Right kidney (tissue), 1 donor: ENCODE results near the gene RAD51B.

ENCODE experiments used
- DNase-seq: peaks from one replicate; pipeline ENCODE4 v3.0.0-alpha.2; 2016

Gene RAD51B

DNA sequence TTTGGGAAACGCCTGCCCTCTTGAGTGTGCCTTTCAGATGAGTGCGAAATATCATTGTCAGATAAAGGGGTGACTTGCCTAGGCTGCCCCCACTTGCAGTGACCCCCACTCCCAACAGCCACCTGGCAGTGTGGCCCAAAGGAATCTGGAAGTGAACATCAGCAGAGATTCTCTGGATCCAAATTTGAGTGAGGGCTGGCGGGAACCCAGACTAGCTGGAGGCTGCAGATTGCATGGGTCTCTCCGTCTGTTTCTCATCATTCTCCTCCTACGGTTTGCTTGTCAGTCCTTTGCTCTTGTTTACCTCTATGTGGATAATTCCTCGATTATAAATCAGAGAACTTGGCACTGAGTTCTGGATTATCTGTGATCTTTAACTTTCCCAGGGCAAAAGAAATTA, 692.5 kb downstream of the RAD51B start:
- DNase-seq, result no peak

DNA sequence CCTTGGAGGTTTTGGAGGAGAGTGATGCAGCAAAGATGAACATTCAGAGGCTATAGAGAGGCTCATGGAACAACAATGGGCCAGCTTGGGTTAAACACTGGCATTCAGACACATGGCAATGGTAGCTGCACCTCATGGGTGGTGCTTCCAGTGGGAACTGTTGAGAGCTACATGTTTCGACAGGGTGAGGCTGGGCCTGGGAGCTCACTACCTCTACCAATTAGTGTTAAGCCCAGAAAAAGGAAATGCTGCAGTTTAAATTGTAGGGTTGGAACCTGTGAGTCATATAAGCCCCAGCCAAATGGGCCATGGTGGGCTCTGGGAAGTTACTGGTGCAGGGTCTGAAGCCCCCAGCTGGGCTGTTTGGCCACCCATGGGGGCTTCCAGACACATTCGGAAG, 693.6 kb downstream of the RAD51B start:
- no peak for DNase-seq

DNA sequence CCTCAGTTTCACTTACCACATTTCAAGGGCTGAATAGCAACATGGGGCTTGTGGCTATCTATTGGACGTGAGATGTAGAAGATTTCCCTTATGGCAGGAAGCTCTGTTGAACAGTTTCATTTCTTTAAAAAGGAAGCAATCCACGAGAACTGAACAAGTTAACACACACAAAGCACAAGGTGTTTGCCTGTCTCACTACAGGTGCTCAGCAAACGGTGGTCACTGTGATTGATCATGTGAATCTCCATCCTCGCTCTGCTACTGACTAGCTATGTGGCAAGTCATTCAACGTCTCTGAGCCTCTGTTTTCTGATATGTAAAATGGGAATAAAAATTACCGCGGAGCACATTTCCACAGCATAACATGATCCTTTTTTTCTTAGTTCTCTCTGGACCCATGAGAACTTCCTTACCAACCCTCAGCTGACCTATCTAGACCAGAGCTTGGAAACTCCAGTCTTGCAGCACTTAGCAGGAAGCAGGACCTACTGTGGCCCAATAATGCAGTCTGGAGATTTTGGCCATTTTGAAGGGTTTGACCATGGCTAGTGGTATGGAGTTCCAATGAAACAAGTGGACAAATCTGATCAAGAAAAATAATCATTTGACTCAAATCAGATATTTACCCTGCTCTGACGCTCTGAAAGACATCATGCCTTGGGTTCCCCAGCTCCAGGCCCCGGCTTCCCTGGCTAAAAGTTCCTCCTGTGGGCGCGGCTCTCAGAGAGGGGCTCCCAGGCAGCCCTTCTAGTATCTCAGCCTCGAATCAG, 694.4 kb downstream of the RAD51B start:
- no peak for DNase-seq

DNA sequence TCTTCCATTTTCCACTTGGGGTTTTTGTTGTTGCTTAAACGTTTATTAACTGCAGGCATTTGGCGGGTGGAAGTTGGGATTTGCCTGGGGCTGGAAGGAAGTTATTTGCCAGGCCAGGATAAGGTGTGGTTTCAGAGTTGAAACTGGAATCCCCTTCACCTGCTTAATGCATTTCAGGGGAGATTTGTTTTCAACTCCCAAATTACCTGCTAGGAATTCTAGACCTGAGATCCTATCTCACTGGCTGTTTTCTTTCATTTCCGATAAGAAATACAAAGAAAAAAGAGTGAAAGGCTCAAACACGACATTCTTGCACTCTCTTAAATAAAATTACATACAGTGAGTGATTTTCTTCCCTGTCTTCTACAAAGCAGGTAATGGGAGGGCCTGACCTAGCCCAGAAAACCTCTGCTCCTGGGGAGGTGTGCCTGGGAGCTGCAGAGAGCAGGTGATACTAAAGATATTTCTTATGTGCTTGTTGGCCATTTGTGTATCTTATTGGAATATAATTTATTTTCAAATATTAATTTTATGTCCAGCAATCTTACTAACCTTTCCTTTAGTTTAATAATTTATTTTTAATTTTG, 695.1 kb downstream of the RAD51B start:
- DNase-seq, result no peak

DNA sequence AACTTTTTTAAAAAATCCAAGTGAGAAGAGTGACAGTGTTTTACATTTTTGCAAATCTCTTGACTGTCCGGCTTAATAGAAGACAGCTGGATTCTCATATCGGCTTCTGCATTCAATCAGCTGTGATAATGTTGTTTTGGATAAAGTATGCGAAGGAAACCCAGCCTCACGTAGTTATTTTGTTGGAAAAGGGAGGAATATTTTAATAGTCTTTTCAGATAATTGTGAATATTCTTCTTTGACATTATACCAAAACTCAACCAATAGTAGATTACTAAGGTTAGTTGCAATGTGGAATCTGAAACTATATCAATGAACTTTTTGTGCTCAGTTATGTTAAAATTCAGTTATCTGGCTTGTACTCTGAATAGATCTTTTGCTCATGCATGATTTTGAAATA, 696.8 kb downstream of the RAD51B start:
- DNase-seq, result no peak

DNA sequence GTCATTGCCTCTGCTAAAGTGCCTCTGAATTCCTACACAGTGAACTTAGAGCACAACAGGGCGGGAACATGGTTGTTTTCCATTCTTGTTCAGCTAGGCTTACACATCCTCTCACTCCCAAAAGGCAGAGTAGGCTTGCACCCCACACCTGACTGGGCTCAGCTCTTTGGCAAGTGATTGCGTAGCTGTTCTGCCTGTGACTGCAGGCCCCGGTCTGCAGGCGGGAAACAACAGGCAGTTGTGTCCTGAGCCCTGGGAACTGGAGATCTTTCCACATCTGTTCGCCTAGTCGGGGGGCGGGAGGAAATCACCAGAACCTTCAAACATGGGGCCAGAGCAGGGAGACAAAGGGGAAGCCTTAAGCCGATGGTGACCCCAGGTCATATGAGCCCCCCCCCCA, 698.6 kb downstream of the RAD51B start:
- DNase-seq, result peak; percentile 42

DNA sequence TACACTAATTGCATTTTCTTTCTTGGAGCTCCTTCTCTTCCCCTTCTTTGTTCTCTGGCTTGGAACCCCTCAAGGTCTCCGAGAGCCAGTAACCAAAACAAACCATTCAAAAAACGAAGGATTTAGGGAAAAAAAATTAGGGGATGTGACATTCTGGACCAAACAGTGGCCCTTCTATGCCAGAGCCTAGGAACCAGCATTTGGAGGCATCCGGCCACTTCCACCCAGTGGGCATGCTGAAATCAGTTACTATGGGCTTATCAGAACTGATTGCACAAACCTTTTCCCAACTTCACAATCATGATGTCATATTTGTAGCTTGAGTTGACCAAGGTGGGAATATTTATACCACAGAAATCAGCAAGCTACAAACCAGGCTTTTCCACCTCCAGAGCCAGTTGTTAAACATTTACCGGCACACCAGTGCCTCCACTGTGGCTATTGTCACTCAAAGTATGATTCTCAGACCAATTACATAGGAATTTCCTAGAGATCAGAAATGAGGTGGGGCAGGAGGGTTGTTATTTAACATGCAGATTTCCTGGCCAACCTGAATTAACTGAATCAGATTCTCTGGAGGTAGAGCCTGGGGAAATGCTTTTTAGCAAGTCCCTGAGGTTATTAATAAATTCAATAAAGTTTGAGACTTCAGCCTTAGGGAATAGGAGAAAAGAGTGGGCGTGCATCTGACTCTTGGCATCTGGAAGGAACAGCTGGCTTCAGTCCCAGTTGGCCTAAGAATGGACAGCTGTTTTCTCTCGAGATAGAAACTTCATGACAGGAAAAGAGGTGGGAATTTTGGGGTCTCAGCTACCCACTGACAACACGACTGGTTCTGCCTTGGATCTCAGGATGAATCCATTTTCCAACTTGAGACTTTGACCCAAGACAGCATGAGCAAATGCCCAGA, 699.4 kb downstream of the RAD51B start:
- DNase-seq, result no peak

DNA sequence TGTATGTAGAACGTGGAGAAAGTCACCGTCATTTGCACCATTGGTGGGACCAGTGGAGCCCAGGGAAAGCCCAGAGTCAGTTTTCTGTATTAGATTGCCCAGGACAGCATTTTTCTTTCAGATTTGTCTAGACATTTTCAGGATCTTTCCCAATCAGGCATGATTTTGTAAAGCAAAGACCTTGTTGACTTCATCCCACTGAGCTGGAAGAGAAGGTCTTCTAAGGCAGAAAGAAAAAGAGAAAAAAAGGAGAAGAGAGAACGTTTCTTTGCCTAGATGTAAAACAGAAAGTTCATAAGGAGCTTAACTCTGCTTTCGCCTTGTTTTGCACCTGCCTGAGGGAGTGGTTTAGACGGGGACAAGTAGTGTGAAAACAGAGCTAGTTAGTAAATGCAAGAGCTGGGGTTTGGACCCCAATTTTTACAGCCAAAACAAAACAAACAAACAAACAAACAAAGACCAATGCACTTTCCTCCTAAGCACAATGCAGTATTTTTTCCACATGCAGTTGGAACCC, 700.1 kb downstream of the RAD51B start:
- peak; percentile 50 for DNase-seq

DNA sequence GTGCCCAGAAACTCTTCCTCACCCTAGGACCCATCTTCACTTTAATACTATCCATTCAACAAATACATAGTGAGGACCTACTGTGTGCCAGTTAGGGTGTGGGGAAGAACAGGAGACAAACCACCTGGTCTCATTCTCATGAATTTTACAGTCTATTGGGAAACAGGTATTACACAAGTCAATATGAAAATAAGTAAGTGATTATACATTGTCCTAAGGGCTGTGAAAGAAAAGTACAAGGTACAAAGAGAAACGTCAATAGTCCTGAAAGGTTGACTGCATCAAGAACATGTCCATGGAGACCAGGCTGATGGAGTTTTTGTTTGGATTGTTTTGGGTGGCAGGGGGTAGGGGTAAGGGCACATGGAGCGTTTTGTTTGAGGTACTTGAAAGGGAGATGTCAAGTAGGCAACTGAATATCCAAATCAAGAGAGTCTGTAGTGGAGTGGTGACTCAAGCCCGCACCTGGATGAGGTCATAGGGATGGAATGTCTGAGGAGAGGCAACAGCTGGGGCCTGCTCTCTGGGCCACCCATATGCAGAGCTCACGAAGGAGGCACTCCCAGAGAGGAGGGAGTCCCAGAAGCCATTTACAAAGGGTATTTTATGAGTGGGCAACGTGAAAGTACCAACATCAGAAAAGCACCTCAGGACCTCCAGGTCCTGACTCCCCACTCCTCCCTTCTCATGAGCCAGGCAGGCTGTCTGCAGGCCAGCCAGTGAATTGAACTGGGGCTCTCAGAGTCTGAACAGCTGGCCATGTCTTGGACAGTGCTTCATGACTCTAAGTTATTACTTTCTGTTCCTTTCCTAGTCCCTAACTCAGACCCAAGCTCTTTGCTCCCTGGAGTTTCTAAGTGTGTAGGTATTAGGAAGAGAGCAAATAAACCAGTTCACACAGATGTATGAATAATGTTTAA, 701.3 kb downstream of the RAD51B start:
- peak; percentile 63 for DNase-seq

DNA sequence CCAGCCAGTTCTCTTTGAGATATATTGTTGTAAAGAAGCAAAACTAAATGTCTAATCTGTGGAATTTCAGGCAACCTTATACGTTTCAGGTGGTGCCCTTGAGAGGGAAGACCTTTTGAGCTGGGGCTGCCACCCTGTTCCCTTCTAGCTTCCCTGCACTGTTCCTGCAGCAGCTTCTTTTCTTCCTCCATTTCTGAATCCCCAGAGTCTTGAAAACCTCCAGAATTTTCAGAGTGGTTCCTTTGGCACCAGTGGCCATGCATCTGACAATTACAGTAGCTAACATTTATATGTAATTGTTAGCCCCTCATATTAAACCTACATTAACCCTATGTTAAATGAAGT, 702.0 kb downstream of the RAD51B start:
- DNase-seq, result no peak

DNA sequence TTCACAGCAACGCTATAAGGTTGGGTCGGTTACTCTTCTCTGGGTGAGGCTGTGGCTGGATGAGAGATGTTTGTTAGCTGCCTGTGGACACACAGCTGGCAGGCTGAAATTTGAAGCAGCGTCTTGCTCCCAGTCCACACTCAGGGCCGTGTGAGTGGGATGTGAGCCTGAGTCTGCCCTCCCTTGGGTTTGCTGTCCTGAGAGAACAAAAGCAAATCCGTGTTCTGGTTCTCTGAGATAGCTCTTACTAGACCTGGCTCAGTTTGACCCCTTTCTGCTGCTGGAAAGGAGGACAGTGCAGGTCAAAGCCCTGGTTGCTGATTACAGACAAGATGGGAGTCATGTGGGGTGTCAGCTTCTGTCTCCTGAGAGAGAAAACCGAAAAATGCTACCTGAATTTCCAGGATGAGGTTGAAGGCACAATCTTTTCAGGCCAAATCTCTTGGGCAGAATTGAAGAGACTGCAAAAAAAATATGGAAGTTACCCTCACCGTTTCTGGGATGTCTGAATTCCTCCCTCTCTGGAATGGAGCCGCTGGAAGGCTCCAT, 702.5 kb downstream of the RAD51B start:
- DNase-seq, result peak; percentile 57

DNA sequence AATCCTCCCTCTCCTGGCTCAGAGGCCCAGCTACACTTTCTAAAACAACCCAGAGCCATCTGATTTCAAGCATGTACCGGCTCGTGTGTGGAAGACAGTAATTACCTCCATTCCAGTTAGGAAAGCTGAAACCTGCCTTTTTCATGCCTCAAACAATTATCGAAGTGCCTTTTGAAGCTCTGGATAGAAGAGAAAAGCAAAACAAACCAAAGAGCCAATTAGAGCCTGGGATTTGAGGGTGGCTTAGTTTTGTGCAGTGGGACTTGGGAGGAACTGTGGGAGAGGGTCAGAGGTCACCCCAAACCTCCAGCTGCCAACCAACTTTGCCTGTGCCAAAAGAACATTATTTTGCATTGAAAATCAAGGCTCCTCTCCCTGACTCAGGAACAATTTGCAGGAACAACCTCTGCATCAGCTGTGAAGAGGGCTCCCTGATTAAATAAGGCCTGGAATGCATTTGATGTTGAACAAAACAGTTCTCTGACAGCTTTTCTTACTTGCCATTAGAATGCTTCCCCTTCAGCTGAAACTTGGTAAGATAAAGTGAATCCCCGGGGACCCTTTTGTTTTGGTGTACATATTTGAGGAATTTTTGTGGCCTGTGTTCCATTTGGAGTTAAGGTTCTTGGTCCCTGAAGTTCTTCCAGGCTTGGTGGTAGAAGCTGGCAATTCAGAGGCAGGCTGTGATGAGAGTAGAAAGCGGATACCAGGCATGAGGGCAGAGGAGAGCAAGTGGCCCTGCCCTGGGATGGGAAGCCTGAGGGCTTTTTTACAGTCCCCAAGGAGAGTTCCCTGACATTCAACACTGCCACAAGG, 703.1 kb downstream of the RAD51B start:
- DNase-seq, result peak; percentile 45

DNA sequence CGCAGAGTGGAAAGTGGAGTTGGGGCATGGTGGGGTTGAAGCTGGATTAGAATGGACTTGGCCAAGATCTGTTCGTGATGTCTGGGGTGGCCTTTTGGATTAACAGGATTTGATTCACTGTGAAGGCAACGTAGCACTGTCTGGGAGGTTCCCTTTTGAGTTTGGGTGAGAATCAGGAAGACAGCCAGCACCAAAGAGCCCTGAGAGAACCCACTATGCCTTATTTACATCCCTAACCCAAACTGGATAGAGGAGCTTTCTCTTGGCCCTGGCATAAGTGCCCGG, 703.7 kb downstream of the RAD51B start:
- no peak for DNase-seq

DNA sequence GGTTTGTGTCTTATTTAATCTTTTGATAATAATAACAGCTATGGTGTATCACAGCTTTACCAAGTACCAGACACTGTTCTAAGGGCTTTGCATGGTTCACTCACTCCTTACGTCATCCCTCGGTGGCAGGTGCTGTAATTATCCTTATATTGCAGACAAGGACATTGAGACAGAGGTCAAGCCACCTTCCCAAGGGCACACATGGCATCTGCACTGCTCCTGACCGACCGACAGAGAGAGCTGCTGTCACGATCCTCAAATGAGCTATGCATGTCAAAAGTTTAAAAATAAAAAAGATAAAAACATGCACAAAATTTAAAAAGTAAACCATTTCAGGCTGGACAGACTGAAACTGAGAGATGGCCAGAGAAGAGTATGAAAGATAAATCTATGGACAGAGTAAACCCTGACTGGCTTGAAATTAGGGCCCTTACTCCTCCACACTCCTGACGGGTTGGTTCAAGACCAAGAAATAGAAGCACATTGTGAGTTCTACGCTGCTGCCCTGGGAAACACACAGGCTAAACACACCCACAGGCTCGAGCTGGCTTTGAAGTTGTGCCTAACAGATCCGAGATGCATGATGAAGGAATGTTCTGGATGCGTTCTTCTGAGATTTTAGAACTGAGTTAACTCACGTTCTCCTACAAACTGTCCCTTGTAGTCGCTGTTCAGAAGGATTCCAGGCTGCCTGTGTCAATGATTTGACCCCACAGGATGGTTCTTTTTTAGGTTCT, 704.6 kb downstream of the RAD51B start:
- DNase-seq, result no peak

DNA sequence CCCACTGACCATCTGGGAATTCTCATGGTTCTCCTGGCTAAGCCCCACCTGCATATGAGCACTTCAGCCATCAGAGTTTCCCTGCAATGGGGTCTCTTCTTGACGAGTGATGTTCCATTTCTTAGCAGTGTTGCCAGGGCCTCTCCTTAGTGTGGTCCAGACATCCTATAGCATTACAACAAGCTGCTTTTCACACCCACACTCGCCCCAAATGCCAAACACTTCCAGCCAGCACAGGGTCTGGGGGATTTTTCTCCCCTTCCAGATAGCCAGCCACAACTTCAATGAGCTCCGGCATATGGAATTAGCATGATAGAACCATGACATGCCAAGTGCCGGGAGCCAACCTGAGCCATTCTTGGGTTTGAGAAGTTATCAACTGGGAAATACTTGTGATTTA, 705.9 kb downstream of the RAD51B start:
- no peak for DNase-seq

DNA sequence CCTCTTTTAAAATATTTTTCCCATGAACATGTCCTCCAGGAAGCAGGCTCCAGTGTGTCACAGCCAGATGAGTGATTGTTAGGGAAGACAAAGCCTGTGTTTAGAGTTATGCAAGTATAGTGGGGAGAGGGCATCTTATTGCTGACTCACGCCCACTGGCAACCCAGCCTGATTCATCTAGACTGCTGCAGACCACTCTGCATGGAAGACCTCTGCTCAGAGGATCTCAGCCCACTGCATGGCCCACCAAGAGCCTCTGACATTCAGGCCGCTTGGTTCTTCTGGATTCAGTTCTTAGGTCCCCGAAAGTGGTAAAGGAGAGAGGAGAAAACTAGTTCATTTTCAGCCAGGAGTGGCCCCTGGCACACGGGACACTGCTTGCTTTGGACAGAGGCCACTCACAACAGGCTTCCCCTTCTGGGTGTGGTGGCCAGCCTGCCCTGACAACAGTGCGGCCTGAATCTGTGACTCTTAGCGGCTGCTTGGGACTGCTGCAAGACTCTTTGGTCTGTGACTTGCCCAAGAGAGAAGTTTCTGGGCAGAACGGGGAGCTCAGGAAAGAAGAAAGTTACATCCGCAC, 707.0 kb downstream of the RAD51B start:
- DNase-seq, result no peak

DNA sequence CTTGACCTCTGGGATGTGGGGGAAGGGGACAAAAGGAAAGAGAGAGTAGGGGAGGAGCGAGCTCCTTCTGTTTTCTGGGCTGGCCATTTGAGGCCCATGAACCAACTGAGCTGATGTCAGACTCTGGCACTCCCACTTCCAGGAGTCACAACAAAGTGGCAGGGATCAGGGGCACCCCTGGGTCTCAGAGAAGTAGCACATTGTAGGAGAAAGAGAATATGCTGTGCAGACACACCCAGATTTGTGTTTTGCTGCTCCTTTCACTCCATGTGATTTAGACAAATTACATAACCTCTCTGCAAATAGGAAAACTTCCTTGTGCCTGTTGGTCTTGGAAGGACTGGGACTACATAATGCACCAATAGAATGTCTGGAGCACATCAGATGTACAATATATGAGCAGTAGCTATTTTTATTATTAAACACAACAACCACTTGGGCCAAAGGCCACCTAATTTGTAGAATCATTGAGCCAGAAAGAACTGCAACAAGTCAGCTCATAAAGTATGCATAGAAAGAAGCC, 707.8 kb downstream of the RAD51B start:
- peak; percentile 47 for DNase-seq

DNA sequence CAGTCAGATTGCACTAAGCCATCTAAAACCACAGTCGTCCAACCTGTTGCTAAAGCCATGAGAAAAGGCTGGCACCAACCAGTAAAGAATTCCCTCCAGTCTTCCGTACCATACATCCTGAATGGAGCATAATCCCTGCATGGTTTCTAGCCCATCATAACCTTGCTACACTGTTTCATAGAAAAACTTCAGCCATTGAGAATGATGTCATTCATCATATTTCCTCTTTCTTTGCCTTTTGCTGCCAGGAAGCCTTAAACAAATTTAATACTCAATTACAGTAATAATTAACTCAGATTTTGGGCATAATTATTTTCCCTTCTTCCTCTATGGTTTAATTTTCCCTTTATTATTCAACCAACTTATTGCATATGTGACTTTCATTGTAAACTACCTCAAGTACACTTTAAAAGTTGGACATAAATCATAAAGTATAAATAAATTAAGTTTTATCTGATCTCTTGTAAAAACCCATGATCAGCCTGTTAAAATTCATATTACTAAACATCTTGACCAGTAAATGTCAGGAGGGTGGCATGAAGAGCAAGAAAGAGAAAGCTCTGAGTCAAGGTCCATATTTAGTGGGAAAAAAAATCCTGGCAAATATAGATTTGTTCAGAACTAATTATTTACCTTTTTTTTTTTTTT, 708.6 kb downstream of the RAD51B start:
- DNase-seq, result no peak

DNA sequence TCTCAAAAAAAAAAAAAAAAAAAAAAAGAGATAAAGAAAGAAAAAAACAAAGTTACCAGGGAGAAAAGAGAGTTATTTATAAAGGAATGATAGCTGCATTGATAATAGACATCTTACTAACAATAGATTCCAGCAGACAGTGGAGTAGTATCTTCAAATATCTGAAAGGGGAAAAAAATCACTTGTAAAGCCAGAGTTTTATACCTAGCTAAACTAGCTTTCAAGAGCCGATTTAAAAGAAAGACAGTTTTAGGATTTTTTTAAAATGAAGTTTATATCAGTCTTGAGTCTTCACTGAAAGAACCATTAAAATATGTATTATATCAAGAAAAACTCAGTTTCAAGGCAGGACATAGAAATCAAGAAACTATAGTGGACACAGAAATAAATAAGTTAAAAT, 710.9 kb downstream of the RAD51B start:
- DNase-seq, result no peak
